GM12878 (cell line): ENCODE data around the gene PROB1. TPM values are rescaled to one million over a fixed set of nuclear protein-coding genes. Genes with fewer than 3 reads are reported as not detected.

Source experiments
- ATAC-seq: fragments of 200-7000 bp; cut with Tn5 transposase; 3 replicates; pipeline ENCODE4 v1.9.1; 2020; ENCODE audit warnings: mild to moderate bottlenecking, moderate library complexity
- BruUV-seq: library from RNA; stranded (reverse); fragments of 400-500 nt; replicated peaks from 2 replicates; lab custom pipeline; 2021; lab: Mats Ljungman, UMichigan
- CTCF ChIA-PET: fragments of 300-600 bp; sonication (Branson Sonifier 250); formaldehyde crosslinking; extraction: SDS; loops from one replicate; lab custom pipeline; 2021; ENCODE audit warnings: inconsistent platforms; lab: Yijun Ruan, JAX
- POLR2A ChIA-PET: fragments of 350-600 bp; formaldehyde crosslinking; extraction: SDS; loops from one replicate; lab custom pipeline; 2021; ENCODE audit warnings: inconsistent platforms; lab: Charles Lee
- RAD21 ChIA-PET: fragments of 300-600 bp; sonication (Branson Sonifier 250); formaldehyde crosslinking; loops from one replicate; lab custom pipeline; 2023; ENCODE audit warnings: antibody characterized with exemption; ENCODE audit not compliant: unreplicated experiment; lab: Charles Lee
- SMC1A ChIA-PET: fragments of 300-600 bp; sonication (Branson Sonifier 250); formaldehyde crosslinking; loops from one replicate; lab custom pipeline; 2023; ENCODE audit not compliant: unreplicated experiment, uncharacterized antibody; lab: Charles Lee
- DNase-seq: peaks from one replicate; pipeline ENCODE4 v3.0.0-alpha.2; 2011; ENCODE audit warnings: low read depth, low spot score
- FAIRE-seq: peaks from 3 replicates; lab custom pipeline; 2011; peaks lifted over from hg19 to GRCh38; lab: Jason Lieb, UNC
- H2AFZ ChIP-seq: 2 replicates; pipeline ENCODE4 v1.6.0; 2011; ENCODE audit warnings: low read depth, low read length, control low read depth; ENCODE audit not compliant: control insufficient read depth
- H3K27ac ChIP-seq: 2 replicates; pipeline ENCODE4 v1.5.1; 2011; ENCODE audit warnings: control low read depth; ENCODE audit not compliant: control insufficient read depth, insufficient read depth
- H3K27me3 ChIP-seq, 2 experiments: replicated peaks in 1 of 2; 2 replicates each; pipeline versions ENCODE4 v1.6.0 to v1.6.1; 2011; ENCODE audit warnings: low read length in 1 of 2; ENCODE audit not compliant: control insufficient read depth in 2 of 2, insufficient read depth in 2 of 2
- H3K36me3 ChIP-seq, 2 experiments: 2 replicates each; pipeline ENCODE4 v1.5.1; 2011; ENCODE audit warnings: low read length in 1 of 2; ENCODE audit not compliant: control insufficient read depth in 2 of 2, insufficient read depth in 2 of 2
- H3K4me1 ChIP-seq: 2 replicates; pipeline ENCODE4 v1.6.1; 2011; ENCODE audit warnings: mild to moderate bottlenecking, low read length, moderate library complexity, mixed read lengths; ENCODE audit not compliant: control insufficient read depth, insufficient read depth
- H3K4me2 ChIP-seq: 2 replicates; pipeline ENCODE4 v1.6.0; 2011; ENCODE audit warnings: control low read depth; ENCODE audit not compliant: control insufficient read depth, insufficient read depth
- H3K4me3 ChIP-seq: fragments of 200-600 bp; sonication (generic); 2 replicates; pipeline ENCODE4 v1.5.1; 2016
- H3K79me2 ChIP-seq: 2 replicates; pipeline ENCODE4 v1.6.0; 2011; ENCODE audit warnings: low read length; ENCODE audit not compliant: control insufficient read depth, insufficient read depth
- H3K9ac ChIP-seq: 2 replicates; pipeline ENCODE4 v1.8.0; 2011; ENCODE audit warnings: low read length, control low read depth, mixed read lengths; ENCODE audit not compliant: control insufficient read depth, insufficient read depth
- H3K9me3 ChIP-seq: replicated peaks from 3 replicates; pipeline ENCODE4 v1.5.1; 2011; ENCODE audit warnings: mild to moderate bottlenecking, low read length; ENCODE audit not compliant: control insufficient read depth, insufficient read depth
- H4K20me1 ChIP-seq: 2 replicates; pipeline ENCODE4 v1.6.0; 2011; ENCODE audit not compliant: control insufficient read depth, insufficient read depth
- CBX5 ChIP-seq: sonication (generic); IDR thresholded peaks from 2 replicates; pipeline ENCODE4 v1.6.1; 2016; ENCODE audit warnings: low read depth, moderate library complexity, mild to moderate bottlenecking, inconsistent platforms
- KLF5 ChIP-seq: fragments of 450-650 bp; IDR thresholded peaks from 2 replicates; pipeline ENCODE4 v1.6.1; 2014; ENCODE audit warnings: mild to moderate bottlenecking; ENCODE audit not compliant: partially characterized antibody
- MAX ChIP-seq: IDR thresholded peaks from 2 replicates; pipeline ENCODE4 v1.6.1; 2012; ENCODE audit warnings: low read depth, low read length, improper control_type of control experiment
- RB1 ChIP-seq: fragments of 450-650 bp; formaldehyde crosslinking; IDR thresholded peaks from 2 replicates; pipeline ENCODE4 v1.6.1; 2017; ENCODE audit warnings: mild to moderate bottlenecking, borderline replicate concordance
- RELA ChIP-seq: fragments of 450-650 bp; IDR thresholded peaks from 2 replicates; pipeline ENCODE4 v1.8.0; 2014; ENCODE audit warnings: borderline replicate concordance; ENCODE audit not compliant: partially characterized antibody
- SKIL ChIP-seq: fragments of 450-650 bp; IDR thresholded peaks from 2 replicates; pipeline ENCODE4 v1.6.1; 2017; ENCODE audit warnings: mild to moderate bottlenecking, low read depth, inconsistent platforms; ENCODE audit not compliant: poor library complexity, severe bottlenecking
- TAF1 ChIP-seq: IDR thresholded peaks from 2 replicates; pipeline ENCODE4 v1.6.1; 2011; ENCODE audit warnings: mild to moderate bottlenecking, low read depth, low read length, borderline replicate concordance
- ZBED1 ChIP-seq: IDR thresholded peaks from 2 replicates; pipeline ENCODE4 v1.6.1; 2016; ENCODE audit warnings: borderline replicate concordance
- WGBS: methylation state at CpG from one replicate; pipeline ENCODE4 v1.1.6; 2016; ENCODE audit warnings: low lambda C conversion rate; ENCODE audit not compliant: insufficient replicate concordance, insufficient coverage; ENCODE audit errors: missing lambda C conversion rate; 5-methylcytosine and 5-hydroxymethylcytosine counted together
- in situ Hi-C: fragments of 300-500 bp; cut with MboI; formaldehyde crosslinking; loops from 9 replicates; pipeline ENCODE4 v1.14.3; 2018; ENCODE audit warnings: mixed read lengths
- intact Hi-C: fragments of 100-400 bp; cut with micrococcal nuclease; formaldehyde crosslinking; loops from one replicate; pipeline ENCODE4 v1.14.2; 2022; ENCODE audit not compliant: unreplicated experiment
- polyA plus RNA-seq, 11 experiments: library from polyadenylated mRNA; depleted of rRNA in 4 of 11; unstranded in 6 of 11; stranded (reverse) in 5 of 11; fragments of >200 nt; fragmentation: Nextera tagmentation in 4 of 11; fragmentation: Illumina TruSeq in 1 of 11; extraction: Ambion mirVana in 4 of 11; extraction: Trizol in 1 of 11; gene quantifications; 1 replicate in 1 of 11; 2 replicates in 10 of 11; pipeline versions ENCODE4 v1.2.1 to v1.2.3, GENCODE V29; 2011 to 2016; ENCODE audit warnings: inconsistent platforms in 2 of 11, missing spikeins in 2 of 11, low read depth in 1 of 11
- total RNA-seq, 4 experiments: library from RNA; depleted of rRNA in 3 of 4; stranded (reverse); fragments of >200 nt in 3 of 4; fragmentation: Illumina TruSeq in 1 of 4; extraction: Trizol in 1 of 4; gene quantifications; 2 replicates each; pipeline versions ENCODE4 v1.2.1 to v1.2.3, GENCODE V29; 2013 to 2021

Gene PROB1
- total and polyA plus RNA-seq, 10 of the 15 experiments (the other 5 are each of a cell fraction or from before 2014, with no cell fraction given) = 0.14 to 8.1 (median 2.9) TPM

GRCh38 chr5:139426203-139426885, 31.4 kb upstream of the PROB1 start (continued):
- TF ChIP-seq SKIL = no peak
- TF ChIP-seq RELA = no peak
- TF ChIP-seq RB1 = no peak
- no peak for TF ChIP-seq MAX
- TF ChIP-seq ZBED1 = no peak
- TF ChIP-seq KLF5 = no peak
- TF ChIP-seq TAF1 = no peak

GRCh38 chr5:139425497-139425896, 30.6 kb upstream of the PROB1 start:
- ATAC-seq (no peak), FAIRE-seq (no peak), DNase-seq (no peak)
- H3K4me2 ChIP-seq = no peak overlapping the region
- RAD21 ChIA-PET = interaction anchor here (1.1 to 9.2 kb wide), 3 partner anchors 12 to 88 kb away, joined by 3 to 241 read pairs (median 8); no protein-coding TSS in a partner anchor
- 84% methylated on average over 5 of the region's 5 CpGs for whole genome bisulfite sequencing
- peaks cover 2 to 3% of the 10 kb centered on the region in 2 experiments; a peak in 2 of 4 replicates for H3K36me3 ChIP-seq
- BruUV-seq = no TSS peak
- CTCF ChIA-PET = interaction anchor here (1.2 to 9.5 kb wide), 7 partner anchors 9 to 340 kb away, joined by 3 to 491 read pairs (median 5); partner anchors contain the start of gene DNAJC18
- SMC1A ChIA-PET = interaction anchor here (1.4 to 5.3 kb wide), 6 partner anchors 12 to 265 kb away, joined by 4 to 235 read pairs (median 20); partner anchors contain the start of gene DNAJC18
- H3K9me3 ChIP-seq = no peaks in the 10 kb centered on the region
- H3K4me1 ChIP-seq = no peaks in the 10 kb centered on the region
- no peaks in the 10 kb centered on the region for H4K20me1 ChIP-seq
- TF ChIP-seq CBX5 = no peak
- H3K27ac ChIP-seq = no peak overlapping the region
- no peak overlapping the region for H3K4me3 ChIP-seq
- no peaks in the 10 kb centered on the region for H3K79me2 ChIP-seq
- intact Hi-C loops = no loop called here
- H2AFZ ChIP-seq = no peak overlapping the region
- no peak overlapping the region for H3K9ac ChIP-seq
- in situ Hi-C loops = no loop called here
- no peaks in the 10 kb centered on the region for H3K27me3 ChIP-seq
- POLR2A ChIA-PET = interaction anchor here (2.4 kb wide), 1 partner anchor 88 kb away, joined by 12 read pairs; no protein-coding TSS in a partner anchor
